ENCODE data around the gene PPP4R3A.
"Not testable (repeated sequence)": the region's sequence is repeated elsewhere in the genome, so short reads cannot be mapped to it uniquely, and the experiment has no call there.

Gene PPP4R3A

GRCh38 chr14:91501951-91502930 is 7.9 kb downstream of the PPP4R3A start:
- no peak for DNase-seq

DNA sequence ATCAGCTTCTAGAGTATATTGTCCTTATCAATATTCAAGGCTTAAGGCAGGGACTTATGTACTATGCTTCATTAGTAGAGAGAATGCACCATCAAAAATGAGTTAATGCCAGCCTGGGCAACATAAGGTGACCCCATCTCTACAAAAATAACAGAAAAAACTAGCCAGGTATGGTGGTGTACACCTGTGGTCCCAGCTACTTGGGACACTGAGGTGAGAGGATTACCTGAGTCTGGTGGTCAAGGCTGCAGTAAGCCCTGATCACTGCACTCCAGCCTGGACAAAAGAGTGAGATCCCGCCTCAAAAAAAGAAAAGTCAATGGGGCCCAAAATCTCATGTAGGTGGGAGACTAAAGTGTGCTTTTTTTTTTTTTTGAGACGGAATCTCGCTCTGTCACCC is 8.8 kb downstream of the PPP4R3A start:
- no peak for DNase-seq

GRCh38 chr14:91496790-91497189 is 13.3 kb downstream of the PPP4R3A start:
- no peak for DNase-seq

GRCh38 chr14:91494392-91495065 is 15.6 kb downstream of the PPP4R3A start:
- not testable (repeated sequence) for DNase-seq

DNA sequence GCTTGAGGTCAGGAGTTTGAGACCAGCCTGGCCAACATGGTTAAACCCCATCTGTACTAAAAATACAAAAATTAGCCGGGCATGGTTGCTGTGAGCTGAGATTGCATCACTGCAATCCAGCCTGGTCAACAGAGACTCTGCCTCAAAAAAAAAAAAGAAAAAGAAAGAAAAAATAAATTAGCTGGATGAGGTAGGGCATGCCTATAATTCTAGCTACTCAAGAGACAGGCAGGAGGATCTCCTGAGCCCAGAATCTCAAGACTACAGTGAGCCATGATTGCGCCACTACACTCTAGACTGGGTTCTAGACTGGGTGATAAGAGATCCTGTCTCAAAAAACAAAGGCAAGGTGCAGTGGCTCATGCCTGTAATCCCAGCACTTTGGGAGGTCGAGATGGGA is 16.9 kb downstream of the PPP4R3A start:
- DNase-seq = no peak

DNA sequence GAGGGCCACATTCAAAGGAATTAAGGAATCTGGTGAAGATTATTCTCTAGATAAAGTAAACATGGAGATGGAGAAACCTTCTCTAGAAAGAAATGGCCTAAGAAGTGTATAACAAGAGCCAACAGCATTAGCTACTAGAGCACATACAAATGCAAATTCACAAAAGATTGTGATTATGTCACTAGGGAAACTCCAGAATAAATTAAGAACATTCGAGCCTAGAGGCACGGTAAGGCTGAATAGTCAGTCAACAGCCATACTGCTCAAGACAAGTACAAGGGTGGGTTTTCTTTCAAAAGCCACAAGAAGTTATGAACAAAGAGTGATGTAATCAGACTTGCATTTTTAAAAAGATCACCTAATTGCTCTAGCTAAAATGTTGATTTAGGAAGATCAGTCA is 25.4 kb downstream of the PPP4R3A start:
- no peak for DNase-seq

GRCh38 chr14:91484186-91484585 is 25.9 kb downstream of the PPP4R3A start:
- DNase-seq = no peak

- no peak for DNase-seq
These were observed 27.7 kb downstream of the PPP4R3A start for GRCh38 chr14:91482263-91483013.

DNA sequence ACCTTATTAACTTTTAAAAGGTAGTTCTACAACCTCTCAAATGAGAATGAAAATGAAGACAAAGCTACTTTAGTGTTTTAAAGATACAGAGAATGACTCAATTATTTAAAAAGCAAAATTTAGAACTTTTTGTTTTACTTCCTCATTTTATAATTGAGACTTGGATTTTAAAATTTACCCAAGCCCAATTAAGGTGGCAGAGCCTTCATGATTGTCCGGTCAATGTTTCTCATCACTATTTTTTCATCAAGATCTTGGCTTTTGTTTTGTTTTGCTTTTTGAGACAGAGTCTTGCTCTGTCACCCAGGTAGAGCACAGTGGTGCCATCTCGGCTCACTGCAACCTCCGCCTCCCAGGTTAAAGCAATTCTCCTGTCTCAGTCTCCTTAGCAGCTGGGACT is 32.7 kb downstream of the PPP4R3A start:
- no peak for DNase-seq

GRCh38 chr14:91473046-91473445 is 37.1 kb downstream of the PPP4R3A start:
- DNase-seq = no peak

GRCh38 chr14:91470216-91470615 is 39.9 kb downstream of the PPP4R3A start:
- no peak for DNase-seq

- DNase-seq = no peak
These were observed 43.9 kb downstream of the PPP4R3A start for GRCh38 chr14:91466192-91466591.

DNA sequence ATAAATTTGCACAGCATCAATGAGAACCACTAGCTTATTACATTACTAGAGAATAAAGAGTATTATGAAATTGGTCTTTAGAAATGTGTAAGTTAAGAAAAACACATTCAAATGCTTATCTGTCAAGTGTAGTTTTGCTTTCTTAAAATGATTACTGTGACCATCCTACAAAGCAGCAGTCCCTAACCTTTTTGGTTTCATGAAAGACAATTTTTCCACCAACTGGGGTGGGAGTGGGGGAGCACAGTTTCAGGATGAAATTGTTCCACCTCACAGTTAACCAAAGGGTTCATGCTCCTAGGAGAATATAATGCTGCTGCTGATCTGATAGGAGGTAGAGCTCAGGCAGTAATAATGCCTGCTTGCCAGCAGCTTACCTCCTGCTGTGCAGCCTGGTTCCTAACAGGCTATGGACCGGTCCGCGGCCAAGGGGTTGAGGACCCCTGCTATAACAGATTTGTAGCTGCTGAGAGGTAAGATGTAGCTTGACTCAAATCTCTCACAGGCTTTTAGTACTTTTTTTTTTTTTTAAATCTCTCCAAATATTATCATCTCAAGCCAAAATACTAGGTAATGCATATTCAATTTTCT is 45.4 kb downstream of the PPP4R3A start:
- no peak for DNase-seq

DNA sequence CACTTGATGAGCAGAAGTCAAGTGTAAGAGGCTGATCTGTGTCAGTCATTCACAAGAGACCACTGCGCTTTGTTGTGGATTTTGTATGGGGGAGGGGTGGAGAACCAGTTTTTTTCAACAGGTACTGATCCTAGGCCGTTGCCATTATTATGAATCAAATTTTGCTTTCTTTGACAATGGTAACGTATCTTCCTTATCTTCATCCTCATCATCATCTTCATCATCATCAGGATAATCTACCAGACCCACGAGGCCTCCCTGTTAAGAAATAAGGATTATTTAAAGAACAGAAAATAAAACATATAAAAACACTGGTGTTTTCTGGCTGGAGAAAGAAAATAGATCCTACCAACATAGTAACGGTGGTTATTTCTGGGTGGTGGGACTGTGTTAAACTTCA is 51.5 kb downstream of the PPP4R3A start:
- DNase-seq = no peak

- no peak for DNase-seq
These were observed 53.8 kb downstream of the PPP4R3A start for GRCh38 chr14:91456283-91456682.

DNA sequence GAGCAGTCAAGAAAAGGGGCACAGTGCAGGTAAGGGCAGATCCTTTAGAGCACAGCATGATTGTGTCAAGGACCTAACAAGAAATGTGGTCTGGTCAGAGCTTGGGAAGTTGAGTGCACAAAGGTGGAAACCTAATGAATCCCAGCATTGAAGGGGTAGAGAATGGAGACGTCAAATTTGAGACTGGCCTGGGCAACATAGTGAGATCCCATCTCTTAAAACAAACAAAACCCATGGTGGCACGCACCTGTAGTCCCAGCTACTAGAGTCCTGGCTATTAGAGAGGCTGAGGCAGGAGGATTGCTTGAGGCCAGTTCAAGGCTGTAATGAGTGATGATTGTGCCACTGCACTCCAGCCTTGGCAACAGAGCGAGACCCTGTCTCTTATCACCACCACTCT is 55.5 kb downstream of the PPP4R3A start:
- no peak for DNase-seq

DNA sequence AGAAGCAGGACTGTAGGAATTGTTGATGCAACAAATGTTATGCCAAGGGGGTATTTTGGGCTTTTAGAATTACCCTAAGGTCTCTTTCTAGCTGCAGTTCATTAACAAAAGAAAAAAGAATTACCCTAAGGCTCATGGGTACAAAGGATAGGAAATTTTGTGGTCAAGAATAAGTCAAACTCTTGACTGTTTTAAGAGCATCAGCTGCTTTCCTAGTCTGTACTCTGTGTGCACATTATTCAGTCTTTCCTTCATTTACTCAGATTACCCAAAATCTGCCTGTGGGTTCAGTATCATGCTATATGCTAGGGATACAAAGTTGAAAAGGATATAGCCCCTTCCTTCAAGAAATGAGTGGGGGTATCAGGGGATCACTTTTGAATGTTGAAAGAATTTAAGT is 56.0 kb downstream of the PPP4R3A start:
- no peak for DNase-seq

GRCh38 chr14:91453744-91454143 is 56.4 kb downstream of the PPP4R3A start:
- DNase-seq = no peak

GRCh38 chr14:91444335-91445020 is 65.6 kb downstream of the PPP4R3A start:
- no peak for DNase-seq

DNA sequence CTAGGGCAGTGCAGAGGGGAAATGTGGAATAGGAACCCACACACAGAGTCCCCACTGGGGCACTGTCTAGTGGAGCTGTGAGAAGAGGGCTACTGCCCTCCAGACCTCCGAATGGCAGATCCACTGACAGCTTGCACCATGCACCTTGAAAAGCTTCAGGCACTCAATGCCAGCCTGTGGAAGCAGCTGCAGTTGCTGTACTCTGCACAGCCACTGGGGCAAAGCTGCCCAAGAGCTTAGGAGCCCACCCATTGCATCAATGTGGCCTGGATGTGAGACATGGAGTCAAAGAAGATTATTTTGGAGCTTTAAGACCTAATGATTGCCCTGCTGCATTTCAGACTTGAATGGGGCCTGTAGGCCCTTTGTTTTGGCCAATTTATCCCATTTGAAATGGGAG is 70.8 kb downstream of the PPP4R3A start:
- DNase-seq = no peak

DNA sequence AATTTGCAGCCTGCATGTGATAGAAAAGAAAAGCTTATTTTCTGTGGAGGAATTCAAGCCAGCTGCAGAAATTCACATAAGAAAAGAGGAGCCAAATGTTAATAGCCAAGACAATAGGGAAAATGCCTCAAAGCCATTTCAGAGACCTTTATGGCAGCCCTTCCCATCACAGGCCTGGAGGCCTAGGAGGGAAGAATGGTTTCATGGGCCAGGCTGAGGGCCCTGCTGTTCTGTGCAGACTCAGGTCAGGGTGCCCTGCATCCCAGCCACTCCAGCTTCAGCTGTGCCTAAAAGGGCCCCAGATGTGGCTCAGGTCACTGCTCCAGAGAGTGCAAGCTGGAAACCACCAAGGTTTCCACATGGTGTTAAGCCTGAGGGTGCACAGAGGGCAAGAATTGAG is 71.3 kb downstream of the PPP4R3A start:
- no peak for DNase-seq

DNA sequence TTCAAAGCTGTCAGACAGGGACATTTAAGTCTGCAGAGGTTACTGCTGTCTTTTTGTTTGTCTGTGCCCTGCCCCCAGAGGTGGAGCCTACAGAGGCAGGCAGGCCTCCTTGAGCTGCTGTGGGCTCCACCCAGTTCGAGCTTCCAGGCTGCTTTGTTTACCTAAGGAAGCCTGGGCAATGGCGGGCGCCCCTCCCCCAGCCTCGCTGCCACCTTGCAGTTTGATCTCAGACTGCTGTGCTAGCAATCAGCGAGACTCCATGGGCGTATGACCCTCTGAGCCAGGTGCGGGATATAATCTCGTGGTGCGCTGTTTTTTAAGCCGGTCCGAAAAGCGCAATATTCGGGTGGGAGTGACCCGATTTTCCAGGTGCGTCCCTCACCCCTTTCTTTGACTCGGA is 73.8 kb downstream of the PPP4R3A start:
- not testable (repeated sequence) for DNase-seq

Data from activated CD4-positive, alpha-beta T cell treated with anti-CD3 and anti-CD28 coated beads, Interleukin-2, amount 50 U/mL, for 4 hours (primary cell).